Ascending aorta (tissue), 2 donors: ENCODE measurements around the gene NT5DC1. TPM values are rescaled to one million over a fixed set of nuclear protein-coding genes. Genes with fewer than 3 reads are reported as not detected.

Experiments
- DNase-seq, 2 donors: peaks; one replicate each; pipeline ENCODE4 v3.0.0-alpha.2; 2019; ENCODE audit warnings: low spot score in 2 of 2
- H3K27ac ChIP-seq, 2 donors: fragments of 200-600 bp; sonication (generic); one replicate each; pipeline ENCODE4 v1.5.1; 2016 to 2017; ENCODE audit warnings: mild to moderate bottlenecking in 1 of 2
- H3K27me3 ChIP-seq: fragments of 200-600 bp; sonication (generic); one replicate; pipeline ENCODE4 v1.5.1; 2017
- H3K36me3 ChIP-seq, 2 donors: fragments of 200-600 bp; sonication (generic); one replicate each; pipeline ENCODE4 v1.5.1; 2016
- H3K4me1 ChIP-seq, 2 donors: fragments of 200-600 bp; sonication (generic); one replicate each; pipeline ENCODE4 v1.5.1; 2016 to 2017; ENCODE audit warnings: mild to moderate bottlenecking in 1 of 2
- H3K4me3 ChIP-seq, 2 donors: fragments of 200-600 bp; sonication (generic); one replicate each; pipeline ENCODE4 v1.5.1; 2016 to 2017; ENCODE audit warnings: mild to moderate bottlenecking in 1 of 2
- H3K9me3 ChIP-seq, 2 donors: fragments of 200-600 bp; sonication (generic); one replicate each; pipeline ENCODE4 v1.5.1; 2016
- CTCF ChIP-seq, 3 experiments: fragments of 200-600 bp in 2 of 3; fragments of 450-650 bp in 1 of 3; sonication (generic) in 2 of 3; IDR thresholded peaks; one replicate each; pipeline ENCODE4 v1.5.1; 2016 to 2019; ENCODE audit warnings: antibody characterized with exemption in 3 of 3, mild to moderate bottlenecking in 1 of 3, moderate library complexity in 1 of 3
- intact Hi-C: fragments of 100-400 bp; cut with DNase I; formaldehyde crosslinking; loops from one replicate; pipeline ENCODE4 v1.15.1; 2023
- total RNA-seq: library from RNA; depleted of rRNA; stranded (reverse); fragments of >200 nt; gene quantifications from one replicate; pipeline ENCODE4 v1.1.0, GENCODE V29; 2016

NT5DC1 gene
- total RNA-seq, 1 donor from 2014 or later = 4.6 TPM

GRCh38 chr6:116159782-116160524 is 59.3 kb downstream of the NT5DC1 start:
- Histone ChIP-seq H3K27me3 (no peaks in the 10 kb centered on the region), H3K4me3 (no peak overlapping the region), H3K4me1 (no peaks in the 10 kb centered on the region), H3K9me3 (peaks cover 0 to 9% of the 10 kb centered on the region in 2 donors), H3K36me3 (peaks cover 0 to 3% of the 10 kb centered on the region in 2 donors), H3K27ac (no peak overlapping the region)
- intact Hi-C loops = no loop called here
- TF ChIP-seq CTCF (IDR thresholded peaks at IDR 0.05) = no peak
- no peak for DNase-seq

GRCh38 chr6:116165596-116165995 is 64.9 kb downstream of the NT5DC1 start:
- Histone ChIP-seq H3K9me3 (peaks cover 0 to 28% of the 10 kb centered on the region in 2 donors), H3K4me3 (no peak overlapping the region), H3K27ac (no peak overlapping the region), H3K36me3 (peaks cover 0 to 2% of the 10 kb centered on the region in 2 donors), H3K4me1 (peaks cover 0 to 2% of the 10 kb centered on the region in 2 donors), H3K27me3 (no peaks in the 10 kb centered on the region)
- intact Hi-C loops = no loop called here
- no peak for TF ChIP-seq CTCF (IDR thresholded peaks at IDR 0.05)
- DNase-seq = no peak

GRCh38 chr6:116166369-116166768 is 65.7 kb downstream of the NT5DC1 start:
- Histone ChIP-seq H3K27ac (no peak overlapping the region), H3K9me3 (peaks cover 0 to 28% of the 10 kb centered on the region in 2 donors), H3K4me3 (no peak overlapping the region), H3K4me1 (peaks cover 0 to 2% of the 10 kb centered on the region in 2 donors), H3K27me3 (no peaks in the 10 kb centered on the region), H3K36me3 (peaks cover 0 to 4% of the 10 kb centered on the region in 2 donors)
- intact Hi-C loops = no loop called here
- TF ChIP-seq CTCF (IDR thresholded peaks at IDR 0.05) = no peak
- DNase-seq = no peak

- Histone ChIP-seq H3K4me1 (peaks cover 0 to 2% of the 10 kb centered on the region in 2 donors), H3K36me3 (peaks cover 0 to 4% of the 10 kb centered on the region in 2 donors), H3K27me3 (no peaks in the 10 kb centered on the region), H3K27ac (no peak overlapping the region), H3K4me3 (no peak overlapping the region), H3K9me3 (peaks cover 0 to 28% of the 10 kb centered on the region in 2 donors)
- DNase-seq = no peak
- intact Hi-C loops = no loop called here
- TF ChIP-seq CTCF (IDR thresholded peaks at IDR 0.05) = no peak
Observed at GRCh38 chr6:116168148-116168547, 67.5 kb downstream of the NT5DC1 start.

- peaks cover 4 to 5% of the 10 kb centered on the region in 2 donors for H3K36me3 ChIP-seq
- intact Hi-C loops = no loop called here
Observed at GRCh38 chr6:116169880-116170279, 69.2 kb downstream of the NT5DC1 start.

More at GRCh38 chr6:116169880-116170279, 69.2 kb downstream of the NT5DC1 start:
- Histone ChIP-seq H3K27ac (no peak overlapping the region), H3K27me3 (no peaks in the 10 kb centered on the region), H3K9me3 (peaks cover 0 to 19% of the 10 kb centered on the region in 2 donors), H3K4me1 (peaks cover 0 to 2% of the 10 kb centered on the region in 2 donors), H3K4me3 (no peak overlapping the region)
- no peak for DNase-seq
- TF ChIP-seq CTCF (IDR thresholded peaks at IDR 0.05) = no peak
